Measurements from ENCODE around the gene ALKBH6.

ALKBH6 gene

GRCh38 chr19:36003284-36003683 is 10.7 kb downstream of the ALKBH6 start:
- Histone ChIP-seq H3K4me2 (ENCODE audit: low read length) (no peak overlapping the region), H3K9ac (ENCODE audit: low read length) (no peak overlapping the region), H3K9me3 (ENCODE audit: low read length) (no peaks in the 10 kb centered on the region), H3K9me2 (ENCODE audit: low read depth, low read length) (no peaks in the 10 kb centered on the region), H3K4me3 (ENCODE audit: low read depth, low read length, poor library complexity, severe bottlenecking) (no peak overlapping the region), H3F3A (ENCODE audit: insufficient read depth, low read length) (no peaks in the 10 kb centered on the region; the same call in 1 of the 2 replicates), H3K4me1 (ENCODE audit: insufficient read depth, low read length, severe bottlenecking) (no peaks in the 10 kb centered on the region), H2AFZ (ENCODE audit: low read length) (no peak overlapping the region), H3K36me3 (ENCODE audit: insufficient read depth, low read length) (peaks cover 15% of the 10 kb centered on the region), H3K79me2 (ENCODE audit: insufficient read depth, low read length) (peaks cover 5% of the 10 kb centered on the region; the same call in 1 of the 2 replicates), H3K27me3 (ENCODE audit: insufficient read depth, low read length) (no peaks in the 10 kb centered on the region), H3K27ac (ENCODE audit: low read depth, low read length, poor library complexity, severe bottlenecking) (no peak overlapping the region), H4K20me1 (ENCODE audit: insufficient read depth, low read length) (no peaks in the 10 kb centered on the region)
- TF ChIP-seq CTCF (IDR thresholded peaks at IDR 0.05; ENCODE audit: low read length), result no peak
- no peak for TF ChIP-seq EZH2 (IDR thresholded peaks at IDR 0.05; ENCODE audit: borderline replicate concordance, low read length)

- Histone ChIP-seq H4K20me1 (ENCODE audit: insufficient read depth, low read length) (no peaks in the 10 kb centered on the region), H3K4me1 (ENCODE audit: insufficient read depth, low read length, severe bottlenecking) (peaks cover 4% of the 10 kb centered on the region), H3K4me2 (ENCODE audit: low read length) (no peak overlapping the region), H3K27me3 (ENCODE audit: insufficient read depth, low read length) (no peaks in the 10 kb centered on the region), H2AFZ (ENCODE audit: low read length) (no peak overlapping the region), H3K27ac (ENCODE audit: low read depth, low read length, poor library complexity, severe bottlenecking) (no peak overlapping the region), H3K79me2 (ENCODE audit: insufficient read depth, low read length) (peaks cover 6% of the 10 kb centered on the region), H3K36me3 (ENCODE audit: insufficient read depth, low read length) (peaks cover 20% of the 10 kb centered on the region; the same call in 1 of the 2 replicates), H3K4me3 (ENCODE audit: low read depth, low read length, poor library complexity, severe bottlenecking) (no peak overlapping the region), H3K9ac (ENCODE audit: low read length) (no peak overlapping the region), H3F3A (ENCODE audit: insufficient read depth, low read length) (no peaks in the 10 kb centered on the region; the same call in 1 of the 2 replicates), H3K9me2 (ENCODE audit: low read depth, low read length) (no peaks in the 10 kb centered on the region), H3K9me3 (ENCODE audit: low read length) (no peaks in the 10 kb centered on the region)
- TF ChIP-seq EZH2 (IDR thresholded peaks at IDR 0.05; ENCODE audit: borderline replicate concordance, low read length) (no peak), CTCF (IDR thresholded peaks at IDR 0.05; ENCODE audit: low read length) (no peak)
Observed at GRCh38 chr19:36001605-36002004, 12.4 kb downstream of the ALKBH6 start.

- Histone ChIP-seq H2AFZ (ENCODE audit: low read length) (no peak overlapping the region), H3F3A (ENCODE audit: insufficient read depth, low read length) (no peaks in the 10 kb centered on the region; the same call in 1 of the 2 replicates), H3K27me3 (ENCODE audit: insufficient read depth, low read length) (no peaks in the 10 kb centered on the region), H4K20me1 (ENCODE audit: insufficient read depth, low read length) (no peaks in the 10 kb centered on the region), H3K79me2 (ENCODE audit: insufficient read depth, low read length) (peaks cover 18% of the 10 kb centered on the region), H3K9me3 (ENCODE audit: low read length) (no peaks in the 10 kb centered on the region), H3K36me3 (ENCODE audit: insufficient read depth, low read length) (peaks cover 18% of the 10 kb centered on the region; the same call in 1 of the 2 replicates), H3K4me1 (ENCODE audit: insufficient read depth, low read length, severe bottlenecking) (peaks cover 17% of the 10 kb centered on the region), H3K4me2 (ENCODE audit: low read length) (peak overlapping the region; percentile 95), H3K9me2 (ENCODE audit: low read depth, low read length) (no peaks in the 10 kb centered on the region), H3K27ac (ENCODE audit: low read depth, low read length, poor library complexity, severe bottlenecking) (no peak overlapping the region), H3K9ac (ENCODE audit: low read length) (peak overlapping the region; percentile 85; the same call in 1 of the 2 replicates), H3K4me3 (ENCODE audit: low read depth, low read length, poor library complexity, severe bottlenecking) (peak overlapping the region; percentile 88)
- TF ChIP-seq EZH2 (IDR thresholded peaks at IDR 0.05; ENCODE audit: borderline replicate concordance, low read length) (no peak), CTCF (IDR thresholded peaks at IDR 0.05; ENCODE audit: low read length) (no peak)
Observed at GRCh38 chr19:35996777-35997176, 17.2 kb downstream of the ALKBH6 start.

Measured in OCI-LY1 (cell line).